Activated CD4-positive, alpha-beta memory T cell treated with anti-CD3 and anti-CD28 coated beads for 36 hours (primary cell): Measurements from ENCODE around the gene IQGAP1. TPM values are rescaled to one million over a fixed set of nuclear protein-coding genes. Genes with fewer than 3 reads are reported as not detected.
A peak's percentile ranks its signal among the peaks of the same experiment; 100 is the strongest.

Source experiments
- CTCF ChIA-PET: fragments of 350-600 bp; sonication (Branson Sonifier 250); formaldehyde crosslinking; loops from one replicate; lab custom pipeline; 2021; ENCODE audit warnings: antibody characterized with exemption, inconsistent platforms; lab: Charles Lee
- POLR2A ChIA-PET: fragments of 350-600 bp; sonication (Branson Sonifier 250); formaldehyde crosslinking; loops from one replicate; lab custom pipeline; 2021; ENCODE audit warnings: antibody characterized with exemption; lab: Charles Lee
- DNase-seq: peaks from one replicate; pipeline ENCODE4 v3.0.0-alpha.2; 2020
- H3K27ac Mint-ChIP-seq: one replicate; pipeline ENCODE4 v1.8.0; 2021; ENCODE audit warnings: mixed read lengths
- H3K27me3 Mint-ChIP-seq: one replicate; pipeline ENCODE4 v1.8.0; 2021; ENCODE audit warnings: mixed read lengths
- H3K36me3 Mint-ChIP-seq: one replicate; pipeline ENCODE4 v1.8.0; 2021; ENCODE audit warnings: mixed read lengths
- H3K4me1 Mint-ChIP-seq: one replicate; pipeline ENCODE4 v1.8.0; 2021; ENCODE audit warnings: low read depth, mixed read lengths
- H3K4me3 Mint-ChIP-seq: one replicate; pipeline ENCODE4 v1.8.0; 2021; ENCODE audit warnings: mild to moderate bottlenecking, mixed read lengths
- H3K9me3 Mint-ChIP-seq: one replicate; pipeline ENCODE4 v1.8.0; 2021; ENCODE audit warnings: mixed read lengths
- intact Hi-C: fragments of 100-400 bp; cut with micrococcal nuclease; formaldehyde crosslinking; loops from one replicate; pipeline ENCODE4 v1.15.1; 2023
- total RNA-seq, 2 experiments: library from RNA; stranded (reverse); gene quantifications; one replicate each; pipeline ENCODE4 v1.2.3, GENCODE V29; 2021

IQGAP1 gene
- total RNA-seq, 2 experiments from 2014 or later = 186 to 207 TPM

DNA sequence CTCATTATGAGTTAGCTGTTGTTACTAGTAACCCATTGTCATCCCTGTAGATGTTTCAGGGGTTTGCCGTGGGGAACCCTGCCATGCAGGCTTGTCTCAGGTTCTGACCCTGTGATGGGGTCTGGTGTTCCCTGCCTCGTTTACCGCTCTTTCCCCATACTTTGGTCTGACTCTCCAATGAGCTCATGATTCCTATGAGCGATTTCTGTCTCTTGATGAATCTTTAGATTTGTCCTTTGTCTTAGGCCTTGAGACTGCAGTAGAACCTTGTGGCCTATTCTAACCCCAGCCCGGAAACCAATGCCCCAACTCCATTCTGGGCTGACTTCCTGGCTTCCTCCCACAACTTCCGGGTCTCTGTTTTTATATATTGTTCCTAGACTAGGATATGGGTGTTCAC lies 11.3 kb upstream of the IQGAP1 start:
- peak; percentile 78 for DNase-seq
- Mint-ChIP-seq H3K27me3 (no peaks in the 10 kb centered on the region), H3K36me3 (peaks cover 9% of the 10 kb centered on the region), H3K9me3 (peaks cover 27% of the 10 kb centered on the region), H3K4me3 (peak overlapping the region; percentile 42), H3K4me1 (peaks cover 34% of the 10 kb centered on the region), H3K27ac (peak overlapping the region; percentile 91)
- ChIA-PET CTCF (interaction anchor here (1.0 to 1.6 kb wide), 2 partner anchors 14 to 76 kb away, joined by 5 read pairs; no protein-coding TSS in a partner anchor), POLR2A (interaction anchor here (1.9 to 3.6 kb wide), 2 partner anchors 11 to 14 kb away, joined by 5 to 16 read pairs; partner anchors contain the start of gene IQGAP1)
- intact Hi-C loops = no loop called here

DNA sequence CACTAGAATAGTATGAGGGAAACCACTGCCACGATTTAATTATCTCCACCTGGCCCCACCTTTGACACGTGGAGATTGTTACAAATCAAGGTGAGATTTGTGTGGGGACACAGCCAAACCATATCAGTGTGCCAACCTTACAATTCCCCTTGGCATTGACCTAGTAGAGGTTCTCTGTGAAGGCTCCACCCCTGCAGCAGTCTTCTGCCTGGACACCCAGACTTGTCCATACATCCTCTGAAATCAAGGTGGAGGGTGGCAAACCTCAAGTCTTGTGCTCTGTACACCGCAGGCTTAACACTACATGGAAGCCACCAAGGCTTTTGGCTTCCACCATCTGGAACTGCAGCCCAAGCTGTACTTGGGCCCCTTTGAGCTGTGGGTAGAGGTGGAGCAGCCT lies 8.8 kb upstream of the IQGAP1 start:
- H3K27ac Mint-ChIP-seq = no peak overlapping the region
- H3K36me3 Mint-ChIP-seq = peaks cover 9% of the 10 kb centered on the region
- ChIA-PET POLR2A (interaction anchor here (3.6 kb wide), 1 partner anchor 9 kb away, joined by 16 read pairs; the partner anchor contains the start of gene IQGAP1), CTCF (no interaction called here)
- peaks cover 38% of the 10 kb centered on the region for H3K4me1 Mint-ChIP-seq
- intact Hi-C loops = no loop called here
- H3K27me3 Mint-ChIP-seq = no peaks in the 10 kb centered on the region
- H3K4me3 Mint-ChIP-seq = no peak overlapping the region
- no peak for DNase-seq
- H3K9me3 Mint-ChIP-seq = peaks cover 27% of the 10 kb centered on the region

GRCh38 chr15:90381515-90381914 lies 6.5 kb upstream of the IQGAP1 start:
- Mint-ChIP-seq H3K36me3 (peaks cover 6% of the 10 kb centered on the region), H3K4me3 (no peak overlapping the region), H3K27me3 (no peaks in the 10 kb centered on the region), H3K4me1 (peaks cover 30% of the 10 kb centered on the region), H3K9me3 (peaks cover 24% of the 10 kb centered on the region), H3K27ac (no peak overlapping the region)
- no peak for DNase-seq
- CTCF ChIA-PET = interaction anchor here (1.3 kb wide), 1 partner anchor 13 kb away, joined by 6 read pairs; no protein-coding TSS in a partner anchor
- POLR2A ChIA-PET = no interaction called here
- intact Hi-C loops = no loop called here

GRCh38 chr15:90382320-90382719 lies 5.7 kb upstream of the IQGAP1 start:
- Mint-ChIP-seq H3K4me1 (peaks cover 24% of the 10 kb centered on the region), H3K4me3 (no peak overlapping the region), H3K36me3 (peaks cover 4% of the 10 kb centered on the region), H3K9me3 (peaks cover 18% of the 10 kb centered on the region), H3K27ac (no peak overlapping the region), H3K27me3 (no peaks in the 10 kb centered on the region)
- ChIA-PET CTCF (interaction anchor here (0.8 to 1.3 kb wide), 2 partner anchors 12 to 20 kb away, joined by 3 to 6 read pairs; no protein-coding TSS in a partner anchor), POLR2A (interaction anchor here (0.6 kb wide), 1 partner anchor 182 kb away, joined by 3 read pairs; no protein-coding TSS in a partner anchor)
- DNase-seq = no peak
- intact Hi-C loops = no loop called here

- Mint-ChIP-seq H3K4me3 (peak overlapping the region; percentile 2), H3K27me3 (no peaks in the 10 kb centered on the region), H3K36me3 (peaks cover 17% of the 10 kb centered on the region), H3K9me3 (no peaks in the 10 kb centered on the region), H3K27ac (peak overlapping the region; percentile 9), H3K4me1 (peaks cover 36% of the 10 kb centered on the region)
- intact Hi-C loops = loop anchor here (5.0 kb wide), 3 partner anchors 34 to 546 kb away; partner anchors contain the start of genes CIB1, GDPGP1, HDDC3 and ZNF774
- POLR2A ChIA-PET = no interaction called here
- no peak for DNase-seq
- CTCF ChIA-PET = interaction anchor here (0.7 kb wide), 1 partner anchor 12 kb away, joined by 4 read pairs; no protein-coding TSS in a partner anchor
These were observed 1.8 kb upstream of the IQGAP1 start for GRCh38 chr15:90386221-90386620.

- peak overlapping the region; percentile 89 for H3K27ac Mint-ChIP-seq
- no peaks in the 10 kb centered on the region for H3K9me3 Mint-ChIP-seq
- H3K36me3 Mint-ChIP-seq = peaks cover 34% of the 10 kb centered on the region
- H3K4me3 Mint-ChIP-seq = peak overlapping the region; percentile 92
- intact Hi-C loops = loop anchor here (1.0 to 5.0 kb wide), 5 partner anchors 13 to 544 kb away; partner anchors contain the start of genes CIB1, GDPGP1, HDDC3 and ZNF774
- no peaks in the 10 kb centered on the region for H3K27me3 Mint-ChIP-seq
- peak; percentile 73 for DNase-seq
- H3K4me1 Mint-ChIP-seq = peaks cover 53% of the 10 kb centered on the region
- ChIA-PET POLR2A (interaction anchor here (0.6 to 2.6 kb wide), 14 partner anchors 11 to 514 kb away, joined by 3 to 28 read pairs (median 6); partner anchors contain the start of gene ZNF774), CTCF (interaction anchor here (0.6 to 2.1 kb wide), 10 partner anchors 12 to 259 kb away, joined by 3 to 17 read pairs (median 4); no protein-coding TSS in a partner anchor)
These were observed 679 bp downstream of the IQGAP1 start for GRCh38 chr15:90388462-90389380.

DNA sequence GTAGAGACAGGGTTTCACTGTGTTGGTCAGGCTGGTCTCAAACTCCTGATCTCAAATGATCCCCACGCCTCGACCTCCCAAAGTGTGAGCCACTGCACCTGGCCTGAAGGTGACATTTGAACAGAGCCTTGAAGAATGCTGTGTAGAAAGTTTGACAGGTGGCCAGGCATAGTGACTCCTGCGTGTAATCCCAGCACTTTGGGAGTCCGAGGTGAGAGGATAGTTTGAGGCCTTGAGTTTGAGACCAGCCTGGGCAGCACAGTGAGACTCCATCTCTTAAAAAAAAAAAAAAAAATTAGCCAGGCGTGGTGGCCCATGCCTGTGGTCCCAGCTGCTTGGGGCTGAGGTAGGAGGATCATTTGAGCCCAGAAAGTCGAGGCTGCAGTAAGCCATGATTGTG lies 1.5 kb downstream of the IQGAP1 start:
- H3K4me1 Mint-ChIP-seq = peaks cover 58% of the 10 kb centered on the region
- CTCF ChIA-PET = interaction anchor here (0.6 to 2.1 kb wide), 3 partner anchors 11 to 127 kb away, joined by 3 to 17 read pairs (median 6); no protein-coding TSS in a partner anchor
- H3K36me3 Mint-ChIP-seq = peaks cover 39% of the 10 kb centered on the region
- no peak for DNase-seq
- POLR2A ChIA-PET = interaction anchor here (0.6 to 2.4 kb wide), 3 partner anchors 25 to 446 kb away, joined by 3 to 9 read pairs (median 6); no protein-coding TSS in a partner anchor
- H3K9me3 Mint-ChIP-seq = no peaks in the 10 kb centered on the region
- intact Hi-C loops = loop anchor here (5.0 kb wide), 3 partner anchors 37 to 543 kb away; partner anchors contain the start of genes CIB1, GDPGP1, HDDC3 and ZNF774
- H3K4me3 Mint-ChIP-seq = peak overlapping the region; percentile 92
- H3K27ac Mint-ChIP-seq = peak overlapping the region; percentile 29
- no peaks in the 10 kb centered on the region for H3K27me3 Mint-ChIP-seq

DNA sequence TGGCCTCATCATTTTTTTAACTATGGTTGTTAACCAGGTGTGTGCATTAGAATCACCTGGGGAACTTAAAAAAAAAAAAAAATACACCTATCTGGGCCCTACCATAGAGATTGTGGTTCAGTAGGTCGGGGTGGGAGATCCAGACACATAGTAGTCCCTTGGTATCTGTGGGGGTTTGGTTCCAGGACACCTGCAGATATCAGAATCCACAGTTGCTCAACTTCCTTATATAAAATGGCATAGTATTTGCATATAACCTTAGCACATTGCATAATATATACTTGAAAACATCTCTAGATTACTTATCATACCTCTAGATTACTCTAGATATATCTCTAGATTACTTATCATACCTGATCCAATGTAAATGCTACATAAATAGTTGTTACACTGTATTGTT lies 5.0 kb downstream of the IQGAP1 start:
- Mint-ChIP-seq H3K9me3 (no peaks in the 10 kb centered on the region), H3K27ac (peak overlapping the region; percentile 4), H3K4me3 (no peak overlapping the region), H3K27me3 (no peaks in the 10 kb centered on the region), H3K4me1 (peaks cover 69% of the 10 kb centered on the region), H3K36me3 (peaks cover 47% of the 10 kb centered on the region)
- intact Hi-C loops = no loop called here
- DNase-seq = no peak
- ChIA-PET CTCF (no interaction called here), POLR2A (no interaction called here)

DNA sequence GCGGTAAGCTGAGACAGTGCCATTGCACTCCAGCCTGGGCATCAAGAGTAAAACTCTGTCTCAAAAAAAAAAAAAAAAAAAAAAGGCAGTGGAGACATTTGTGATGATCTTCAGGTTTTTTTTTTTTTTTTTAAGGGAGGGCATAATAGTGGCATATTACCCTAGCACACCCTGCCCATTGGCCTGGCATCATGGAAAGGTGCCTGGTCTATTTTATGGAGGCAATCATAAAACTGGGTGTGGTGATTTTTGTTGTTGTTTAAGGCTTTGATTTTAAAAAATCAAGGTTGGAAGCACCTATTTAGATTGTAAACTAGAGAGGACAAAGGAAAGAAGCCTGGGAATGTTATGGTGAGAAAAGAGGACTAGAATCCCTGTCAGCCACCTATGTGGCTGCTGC lies 6.0 kb downstream of the IQGAP1 start:
- POLR2A ChIA-PET = interaction anchor here (1.1 to 1.5 kb wide), 2 partner anchors 14 to 26 kb away, joined by 4 to 5 read pairs; no protein-coding TSS in a partner anchor
- intact Hi-C loops = no loop called here
- peaks cover 69% of the 10 kb centered on the region for H3K4me1 Mint-ChIP-seq
- H3K27me3 Mint-ChIP-seq = no peaks in the 10 kb centered on the region
- CTCF ChIA-PET = interaction anchor here (0.8 to 2.0 kb wide), 3 partner anchors 12 to 73 kb away, joined by 3 to 6 read pairs (median 4); no protein-coding TSS in a partner anchor
- peak overlapping the region; percentile 49 for H3K27ac Mint-ChIP-seq
- no peaks in the 10 kb centered on the region for H3K9me3 Mint-ChIP-seq
- H3K4me3 Mint-ChIP-seq = no peak overlapping the region
- no peak for DNase-seq
- peaks cover 44% of the 10 kb centered on the region for H3K36me3 Mint-ChIP-seq

DNA sequence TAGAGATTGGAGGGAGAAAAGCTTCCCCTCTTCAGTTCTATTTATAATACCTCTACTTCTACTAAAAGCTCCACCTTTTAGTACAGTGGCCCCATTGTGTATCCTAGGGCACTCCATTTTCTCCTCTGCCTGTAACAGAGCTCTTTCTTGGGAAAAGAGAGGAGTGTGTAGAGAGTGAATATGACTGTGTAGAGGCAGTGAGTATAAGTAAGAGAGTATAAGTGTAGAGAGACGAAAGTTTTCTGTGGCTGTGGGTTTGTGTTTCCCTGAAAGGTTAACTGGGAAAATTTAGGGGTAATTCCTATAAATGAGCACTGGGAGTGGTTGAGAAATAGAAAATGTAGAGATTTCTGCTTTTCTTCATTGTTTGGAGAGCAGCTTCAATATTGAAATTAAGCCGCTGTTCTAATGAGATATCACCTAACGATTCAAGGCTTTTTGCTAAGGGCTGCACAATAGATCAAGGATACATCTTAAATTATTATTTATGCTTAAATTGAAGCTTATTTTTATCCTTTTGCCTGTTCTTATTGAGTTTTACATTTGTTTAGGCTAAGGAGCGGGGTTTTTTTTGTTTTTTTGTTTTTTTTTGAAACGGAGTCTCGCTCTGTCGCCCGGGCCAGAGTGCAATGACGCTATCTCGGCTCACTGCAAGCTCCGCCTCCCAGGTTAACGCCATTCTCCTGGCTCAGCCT lies 6.9 kb downstream of the IQGAP1 start:
- H3K36me3 Mint-ChIP-seq = peaks cover 38% of the 10 kb centered on the region
- peak overlapping the region; percentile 49 for H3K27ac Mint-ChIP-seq
- H3K4me3 Mint-ChIP-seq = no peak overlapping the region
- CTCF ChIA-PET = interaction anchor here (0.8 to 2.0 kb wide), 4 partner anchors 13 to 75 kb away, joined by 3 to 6 read pairs (median 4); no protein-coding TSS in a partner anchor
- intact Hi-C loops = no loop called here
- no peaks in the 10 kb centered on the region for H3K27me3 Mint-ChIP-seq
- POLR2A ChIA-PET = interaction anchor here (1.1 to 1.5 kb wide), 2 partner anchors 13 to 25 kb away, joined by 4 to 5 read pairs; no protein-coding TSS in a partner anchor
- no peak for DNase-seq
- H3K4me1 Mint-ChIP-seq = peaks cover 69% of the 10 kb centered on the region
- no peaks in the 10 kb centered on the region for H3K9me3 Mint-ChIP-seq

DNA sequence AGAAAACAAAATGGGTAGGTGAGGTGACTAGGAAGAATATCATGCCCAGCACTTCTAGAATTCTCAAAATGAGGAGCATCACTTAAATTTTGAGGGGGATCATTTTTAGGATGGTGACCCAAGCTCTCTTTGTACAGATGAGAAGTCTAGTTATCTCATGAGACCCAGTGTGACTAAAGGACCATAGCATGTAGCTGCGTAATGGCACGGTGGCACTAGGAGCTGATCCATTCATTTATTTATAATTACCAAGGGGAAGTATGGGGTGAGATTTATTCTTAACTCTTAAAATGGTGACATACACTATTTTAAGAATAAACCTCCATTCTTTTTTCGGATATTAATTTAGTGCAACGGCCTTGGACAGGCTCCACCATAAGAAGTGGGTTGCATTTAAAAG lies 8.3 kb downstream of the IQGAP1 start:
- ChIA-PET CTCF (interaction anchor here (1.1 to 1.5 kb wide), 3 partner anchors 11 to 76 kb away, joined by 3 to 4 read pairs (median 4); no protein-coding TSS in a partner anchor), POLR2A (interaction anchor here (0.7 to 1.1 kb wide), 2 partner anchors 8 to 15 kb away, joined by 3 read pairs; partner anchors contain the start of gene IQGAP1)
- Mint-ChIP-seq H3K36me3 (peaks cover 30% of the 10 kb centered on the region), H3K27ac (no peak overlapping the region), H3K9me3 (no peaks in the 10 kb centered on the region), H3K4me3 (no peak overlapping the region), H3K4me1 (peaks cover 68% of the 10 kb centered on the region), H3K27me3 (no peaks in the 10 kb centered on the region)
- intact Hi-C loops = no loop called here
- DNase-seq = no peak
